GM21529 (cell line): ENCODE results near the gene AMOTL1.

Source experiments
- ATAC-seq: cut with Tn5 transposase; IDR thresholded peaks from one replicate; pipeline ENCODE4 v1.9.1; 2021; ENCODE audit not compliant: unreplicated experiment

AMOTL1 gene

DNA sequence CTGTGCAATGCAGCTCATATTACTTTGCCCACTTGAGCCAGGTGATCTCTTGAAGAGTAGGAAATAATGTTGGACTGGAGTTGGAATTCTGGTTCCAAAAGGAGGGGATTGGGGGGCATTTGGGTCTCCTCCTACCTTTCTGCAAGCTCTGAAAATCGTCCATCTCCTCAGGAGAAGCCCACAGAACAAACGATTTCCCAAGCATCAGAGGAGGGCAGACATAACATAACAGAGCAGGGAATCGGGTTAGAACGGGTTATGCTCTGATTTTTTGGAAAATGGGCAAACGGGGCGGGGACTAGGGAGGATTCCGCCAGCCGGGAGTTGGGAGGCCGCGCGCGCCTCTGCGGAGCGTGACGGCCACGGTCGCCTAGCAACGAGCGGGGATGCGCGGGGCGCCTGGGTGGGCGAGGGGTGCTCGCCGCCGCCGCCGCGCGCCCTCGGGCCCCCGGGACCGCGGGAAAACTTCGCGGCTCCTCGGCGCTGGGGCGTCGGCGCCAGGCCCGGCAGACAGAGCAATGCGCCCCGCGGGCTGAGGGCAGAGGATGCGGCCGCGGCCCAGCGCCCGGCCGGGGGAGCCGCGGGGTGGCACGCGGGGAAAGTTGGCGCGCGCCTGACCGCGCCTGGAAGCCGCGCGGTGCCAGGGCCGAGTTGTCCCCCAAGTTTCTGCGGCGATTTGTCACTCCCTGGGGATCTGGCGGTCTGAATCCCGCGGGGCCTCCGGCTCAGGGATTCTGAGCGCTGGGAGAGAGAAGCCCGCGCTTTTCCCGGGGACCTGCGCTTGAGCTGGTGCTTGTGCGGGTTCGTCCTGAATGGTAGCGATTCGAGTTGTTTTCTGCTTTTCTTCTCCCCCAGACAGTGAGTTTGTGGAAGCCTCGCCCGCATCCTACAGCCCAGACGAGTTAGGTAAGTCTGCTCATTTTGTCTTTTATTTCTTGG is 27.8 kb upstream of the AMOTL1 start:
- no peak for ATAC-seq

DNA sequence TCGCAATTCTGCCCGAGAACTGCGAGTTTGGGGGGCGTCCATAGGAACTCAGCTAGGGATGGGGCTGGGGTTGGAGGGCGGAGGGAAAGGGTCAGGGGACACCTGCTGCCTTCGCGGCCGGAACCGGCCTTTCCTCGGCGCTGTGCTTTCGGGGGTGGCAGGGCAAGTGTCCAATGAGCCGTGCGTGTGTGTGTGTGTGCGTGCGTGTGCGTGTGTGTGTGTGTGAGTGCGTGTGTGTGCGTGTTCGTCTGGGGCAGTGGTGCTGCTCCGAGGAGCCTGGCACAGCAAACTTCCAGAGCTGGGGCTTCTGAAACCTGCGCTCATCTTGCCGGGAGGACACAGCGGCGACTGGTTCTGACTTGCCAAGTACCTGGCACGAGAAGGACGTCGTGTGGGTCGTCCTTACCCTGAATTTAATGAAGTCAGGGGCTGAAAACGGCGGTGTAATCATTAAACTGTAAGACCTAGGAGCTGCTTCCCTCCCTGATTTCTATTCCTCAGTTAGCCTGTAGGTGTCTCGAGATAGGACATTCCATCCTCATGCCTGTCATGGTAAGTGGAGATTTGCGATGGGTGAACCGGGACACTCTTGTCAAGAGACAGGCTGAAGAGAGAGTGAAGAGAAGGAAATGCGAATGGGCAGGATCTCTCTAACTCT is 27.0 kb upstream of the AMOTL1 start:
- peak; percentile 62 for ATAC-seq

DNA sequence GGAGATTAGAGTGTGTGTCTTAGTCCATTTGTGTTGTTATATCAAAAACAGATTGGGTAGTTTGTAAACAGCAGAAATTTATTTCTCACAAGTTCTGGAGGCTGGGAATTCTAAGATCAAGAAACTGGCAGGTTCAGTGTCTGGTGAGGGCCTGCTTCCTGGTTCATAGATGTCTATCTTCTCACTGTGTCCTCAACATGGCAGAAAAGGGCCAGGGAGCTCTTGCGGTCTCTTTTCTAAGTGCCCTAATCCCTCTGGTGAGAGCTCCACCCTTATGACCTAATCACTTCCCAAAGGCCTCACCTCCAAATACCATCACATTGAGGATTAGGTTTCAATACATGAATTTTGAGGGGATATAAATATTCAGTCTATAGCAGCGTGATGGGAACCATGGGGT is 25.5 kb upstream of the AMOTL1 start:
- no peak for ATAC-seq

DNA sequence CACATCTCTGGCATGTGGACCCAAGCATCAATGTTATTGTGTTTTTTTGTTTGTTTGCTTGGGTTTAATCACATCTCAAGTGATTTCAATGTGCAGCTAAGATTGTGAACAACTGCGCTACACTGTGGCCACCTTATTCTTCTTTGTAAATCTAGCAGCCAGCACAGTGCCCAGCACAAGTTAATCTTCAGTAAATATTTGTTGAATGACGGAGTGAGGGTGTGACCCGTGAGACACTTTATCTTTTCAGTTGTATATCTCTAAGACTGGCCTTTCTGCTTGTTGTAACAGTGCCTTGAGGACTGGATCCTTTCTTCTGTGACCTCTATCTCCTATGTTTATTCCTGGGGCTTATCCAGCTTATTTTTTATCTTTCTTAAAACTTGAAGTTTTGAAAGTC is 21.4 kb upstream of the AMOTL1 start:
- ATAC-seq: no peak

DNA sequence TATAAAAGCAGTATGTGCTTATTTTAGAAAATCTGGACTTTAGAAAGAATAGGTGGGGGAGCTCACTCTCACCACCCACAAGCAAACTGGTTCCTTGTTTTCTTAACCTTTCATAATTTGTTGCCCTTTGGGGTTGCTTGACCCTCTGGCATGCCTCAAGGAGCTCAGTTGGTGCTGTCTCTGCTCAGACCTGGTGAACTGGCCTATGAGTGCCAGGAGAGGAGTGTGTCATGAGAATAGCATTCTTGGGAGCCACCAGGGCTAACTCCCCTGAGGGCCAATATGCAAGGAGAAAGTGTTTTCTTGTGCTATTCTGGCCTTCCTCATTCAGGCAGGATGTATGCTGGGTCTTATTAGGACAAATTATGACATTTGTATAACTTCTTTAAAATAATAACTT is 21.0 kb upstream of the AMOTL1 start:
- ATAC-seq: no peak

DNA sequence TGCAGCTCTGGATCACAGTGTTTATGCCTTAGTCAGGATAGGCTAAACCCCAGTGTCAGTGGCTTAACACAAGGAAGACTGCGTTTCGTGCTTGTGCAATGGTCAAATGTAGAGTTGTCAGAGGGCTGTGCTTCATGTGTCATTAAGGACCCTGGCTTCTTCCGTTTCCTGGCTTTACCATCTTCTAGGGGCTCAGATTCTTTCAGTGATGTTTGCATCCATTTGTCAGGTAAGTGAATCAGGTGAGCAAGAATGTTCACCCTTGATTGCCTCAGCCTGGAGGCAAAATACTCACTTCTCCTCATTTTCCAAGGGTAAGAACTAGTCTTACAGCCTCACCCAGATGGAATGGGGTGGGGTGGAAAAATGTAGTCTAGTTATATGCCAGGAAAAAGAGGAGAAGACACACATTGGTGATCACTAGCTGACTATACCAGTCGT is 20.5 kb upstream of the AMOTL1 start:
- no peak for ATAC-seq

DNA sequence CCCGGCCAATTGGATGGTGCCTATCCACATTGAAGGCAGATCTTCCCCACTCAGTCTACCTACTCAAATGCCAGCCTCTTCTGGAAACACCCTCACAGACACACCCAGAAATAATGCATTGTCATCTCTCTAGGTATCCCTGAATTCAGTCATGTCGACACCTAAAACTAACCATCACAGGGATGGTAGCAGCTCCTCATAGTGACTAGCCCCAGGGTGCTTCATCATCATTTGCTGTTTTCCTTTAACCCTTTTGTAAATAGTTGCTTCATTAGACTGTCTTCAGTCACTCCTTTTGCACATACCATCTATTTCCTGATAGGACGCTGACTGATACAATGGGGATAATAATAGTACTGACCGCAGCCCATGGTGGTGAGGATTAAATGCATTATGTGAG is 18.8 kb upstream of the AMOTL1 start:
- no peak for ATAC-seq

DNA sequence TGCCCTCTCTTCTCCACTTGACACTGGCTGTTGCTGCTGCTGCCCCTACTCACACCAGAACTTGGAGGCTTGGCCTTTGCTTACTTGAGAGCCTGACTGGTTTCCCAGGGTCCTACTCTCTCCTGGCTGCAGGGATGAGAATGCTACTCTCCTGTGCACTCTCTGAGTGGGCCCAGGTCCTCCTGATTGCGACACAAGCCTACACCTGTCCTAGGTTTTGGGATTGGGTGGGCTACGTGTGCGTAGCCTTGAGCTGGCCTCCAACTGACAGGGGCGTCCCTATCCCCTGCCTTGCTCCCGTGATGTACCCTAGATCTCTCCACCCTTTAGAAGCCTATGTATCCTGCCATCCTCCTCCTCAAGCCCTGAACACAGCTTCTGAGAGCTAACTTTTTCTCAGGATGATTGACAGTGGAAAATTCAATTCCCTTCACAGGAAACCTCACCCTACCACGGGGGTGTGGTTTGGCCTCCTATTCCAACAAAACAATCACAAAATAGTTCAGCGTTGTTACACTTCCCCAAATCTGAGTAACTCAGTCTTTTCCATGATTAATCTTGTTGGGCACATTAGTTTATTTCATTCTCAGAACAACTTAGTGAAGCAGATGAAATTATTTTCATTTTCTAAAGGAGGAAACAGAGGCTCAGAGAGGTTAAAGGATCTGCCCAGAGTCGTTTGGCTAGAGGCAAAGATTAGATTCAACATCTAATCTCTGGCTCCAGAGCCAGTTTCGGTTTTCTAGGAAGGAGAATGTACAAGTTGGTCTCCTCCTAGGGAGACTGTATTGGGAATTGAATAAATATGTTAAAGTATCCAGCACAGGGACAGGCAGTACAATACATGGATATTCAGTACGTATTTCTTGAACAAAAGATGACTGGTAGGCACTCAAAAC is 17.6 kb upstream of the AMOTL1 start:
- ATAC-seq: no peak

DNA sequence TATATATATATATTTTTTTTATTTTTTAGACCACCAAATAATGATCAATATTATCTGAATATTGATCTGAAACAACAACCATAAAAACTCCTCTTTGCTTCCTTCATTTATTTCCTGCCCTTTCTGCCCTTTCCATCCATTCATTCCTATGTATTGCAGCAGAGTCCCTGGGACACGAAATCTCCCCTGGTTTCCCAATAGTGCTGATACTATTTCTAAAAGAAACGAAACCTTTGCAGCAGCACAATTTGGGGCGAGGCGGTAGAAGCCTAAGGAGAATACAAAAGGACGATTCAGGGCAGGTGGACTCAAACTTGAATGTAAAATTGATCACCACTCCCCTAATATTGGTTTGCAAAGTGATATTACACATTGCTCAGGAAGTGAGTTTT is 16.9 kb upstream of the AMOTL1 start:
- ATAC-seq: no peak

DNA sequence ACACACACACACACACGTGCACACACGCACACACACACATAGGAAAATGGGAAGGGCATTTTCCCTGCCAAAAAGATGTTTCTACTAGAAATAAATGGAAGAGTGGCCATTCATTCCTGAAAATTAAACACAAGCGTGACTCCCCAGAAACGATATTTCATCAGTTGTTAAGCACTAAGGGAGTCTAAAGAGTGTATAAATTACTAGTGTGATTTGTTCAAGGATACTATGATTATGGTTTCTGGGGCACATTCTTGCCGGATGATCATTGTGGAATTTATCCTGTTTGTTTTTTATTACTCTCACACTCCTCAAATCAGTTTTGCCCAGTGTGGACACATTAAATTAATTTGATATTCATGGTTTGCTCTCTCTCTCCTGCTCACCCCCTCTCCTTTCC is 16.4 kb upstream of the AMOTL1 start:
- no peak for ATAC-seq

DNA sequence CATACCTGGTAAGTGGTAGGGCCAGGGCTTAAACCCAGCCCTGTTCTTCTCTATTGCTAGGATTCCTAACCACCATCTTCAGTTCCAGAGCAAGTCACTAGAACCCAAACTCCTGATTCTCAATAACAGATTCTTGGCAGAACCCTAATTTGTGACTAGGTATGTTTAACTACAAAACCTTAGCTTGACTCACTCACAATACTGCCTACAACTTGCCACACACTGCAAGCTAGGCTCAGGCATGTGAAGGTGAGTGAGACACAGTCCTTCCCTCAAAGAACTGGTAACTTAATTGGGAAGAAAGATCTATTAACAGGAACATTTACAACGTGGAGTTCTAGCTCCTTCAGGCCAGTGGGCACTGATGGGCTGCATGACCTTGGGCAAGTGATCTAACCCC is 14.5 kb upstream of the AMOTL1 start:
- ATAC-seq: no peak

DNA sequence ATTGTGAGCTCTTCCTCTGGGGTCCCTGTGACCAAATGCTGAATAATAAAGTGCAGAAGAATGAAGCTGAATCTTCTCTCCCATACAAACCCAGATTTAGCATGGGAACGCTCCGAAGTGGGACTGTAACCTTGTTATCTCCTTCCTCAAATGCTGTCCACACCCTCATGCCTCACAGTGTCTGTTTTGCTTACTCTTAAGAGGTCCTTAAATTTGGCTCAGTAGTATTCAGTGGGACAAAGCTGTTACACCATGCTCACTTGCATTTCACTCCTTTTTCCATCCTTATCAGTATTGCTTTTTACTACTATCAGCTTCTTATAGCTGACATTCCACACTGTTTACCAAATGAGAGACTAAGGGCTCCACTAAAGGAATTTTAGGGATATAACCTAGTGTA is 13.8 kb upstream of the AMOTL1 start:
- no peak for ATAC-seq

DNA sequence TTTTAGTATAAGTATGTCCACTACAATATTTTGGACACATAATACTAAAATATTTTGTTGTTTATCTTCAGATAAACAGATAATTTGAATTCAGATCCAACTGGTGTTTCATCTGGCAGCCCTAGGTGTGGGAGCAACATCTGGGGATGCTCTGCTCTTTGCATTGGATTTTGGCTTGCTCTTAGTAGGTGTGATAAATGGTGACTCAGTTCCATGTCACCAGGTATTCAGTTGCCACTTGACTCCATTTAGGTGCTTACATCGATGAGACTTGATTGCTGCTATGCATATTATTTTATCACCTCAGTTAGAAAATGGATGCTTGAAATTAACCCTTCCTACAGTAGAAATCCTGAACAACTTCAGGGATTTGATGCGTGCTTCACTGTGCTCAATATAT is 13.3 kb upstream of the AMOTL1 start:
- no peak for ATAC-seq

DNA sequence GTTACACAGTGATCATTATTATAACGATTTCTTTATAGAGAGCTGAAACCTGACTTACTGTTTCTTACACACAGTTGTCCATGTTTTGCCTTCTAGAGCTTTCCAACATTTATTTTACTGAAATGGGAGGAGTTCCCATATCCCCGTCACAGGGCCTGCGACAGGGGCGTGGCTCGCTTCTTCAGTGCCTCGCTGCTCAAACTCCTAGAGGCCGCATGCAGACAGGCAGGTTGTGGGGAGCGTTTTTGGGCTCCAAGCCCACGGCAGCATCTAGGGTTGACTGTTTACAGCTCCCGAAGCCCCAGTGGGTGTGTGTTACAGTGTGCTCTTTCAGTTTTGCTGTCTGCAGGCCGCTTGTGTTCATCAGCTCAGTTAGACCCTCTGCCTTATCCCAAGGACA is 12.7 kb upstream of the AMOTL1 start:
- no peak for ATAC-seq

DNA sequence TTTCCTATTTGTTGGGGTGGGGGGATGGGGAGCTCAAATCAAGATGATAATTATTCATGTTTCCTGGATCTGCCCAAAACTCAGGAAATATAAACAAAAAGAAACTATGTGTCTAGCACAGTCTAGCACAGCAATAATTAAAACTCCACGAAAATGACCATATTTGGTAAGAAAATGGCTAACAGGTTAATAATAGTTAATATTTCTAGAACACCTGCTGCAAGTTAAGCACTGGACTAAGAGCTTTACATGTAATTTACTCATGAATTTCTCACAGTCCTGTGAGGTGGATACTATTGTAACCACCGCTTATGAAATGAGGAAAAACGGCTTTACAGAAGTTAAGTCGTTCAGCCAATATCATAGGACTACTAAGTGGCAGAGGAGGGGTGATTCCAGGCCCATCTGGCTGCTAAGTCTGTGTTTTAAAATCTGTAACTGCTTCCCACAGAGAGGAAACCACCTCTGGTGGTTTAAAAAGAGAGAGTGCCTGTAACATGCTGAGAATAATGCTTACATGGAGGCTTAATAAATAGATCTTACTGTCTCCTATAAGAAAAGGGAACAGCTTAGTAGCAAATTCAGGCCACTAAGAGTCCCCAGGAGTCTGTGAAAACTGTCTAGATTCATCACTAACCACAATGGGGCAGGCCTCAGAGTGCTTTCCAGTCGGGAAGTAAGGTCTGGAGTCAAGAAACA is 11.0 kb upstream of the AMOTL1 start:
- no peak for ATAC-seq

DNA sequence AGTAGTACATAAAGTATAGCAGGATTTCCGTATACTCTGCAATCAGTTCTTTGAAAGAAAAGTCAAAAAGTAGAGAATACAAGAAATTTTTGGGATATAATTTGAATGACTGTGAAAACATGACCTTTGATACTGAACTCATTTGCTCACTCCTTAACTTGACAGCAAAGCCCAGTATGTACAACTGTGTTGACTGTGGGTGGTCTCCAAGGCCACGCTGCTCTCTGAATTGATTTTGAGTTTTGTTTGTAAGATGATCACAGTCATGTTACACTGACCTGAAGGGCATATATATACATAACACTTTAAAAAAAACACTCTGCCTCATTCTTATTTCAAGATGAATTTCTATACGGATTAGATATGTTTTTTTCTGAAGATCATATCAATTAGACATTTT is 9.5 kb upstream of the AMOTL1 start:
- ATAC-seq: no peak

DNA sequence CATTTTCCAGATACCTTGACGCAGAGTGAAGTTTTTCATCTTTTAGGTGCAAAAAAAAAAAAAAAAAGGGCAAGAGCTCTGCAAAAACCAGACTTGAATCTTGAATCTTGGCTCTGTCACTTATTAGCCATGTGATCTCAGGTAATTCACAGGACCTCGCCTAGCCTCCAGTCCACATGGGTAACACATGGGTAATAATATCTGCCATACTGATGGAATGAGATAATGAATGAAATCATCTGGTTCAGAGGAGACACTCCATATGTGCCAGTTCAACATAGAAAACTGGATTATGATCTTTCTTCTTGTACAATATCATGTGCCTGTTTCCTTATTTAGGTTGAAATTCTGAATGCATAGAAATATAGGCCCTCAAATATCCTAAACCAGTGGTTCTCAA is 8.6 kb upstream of the AMOTL1 start:
- no peak for ATAC-seq

DNA sequence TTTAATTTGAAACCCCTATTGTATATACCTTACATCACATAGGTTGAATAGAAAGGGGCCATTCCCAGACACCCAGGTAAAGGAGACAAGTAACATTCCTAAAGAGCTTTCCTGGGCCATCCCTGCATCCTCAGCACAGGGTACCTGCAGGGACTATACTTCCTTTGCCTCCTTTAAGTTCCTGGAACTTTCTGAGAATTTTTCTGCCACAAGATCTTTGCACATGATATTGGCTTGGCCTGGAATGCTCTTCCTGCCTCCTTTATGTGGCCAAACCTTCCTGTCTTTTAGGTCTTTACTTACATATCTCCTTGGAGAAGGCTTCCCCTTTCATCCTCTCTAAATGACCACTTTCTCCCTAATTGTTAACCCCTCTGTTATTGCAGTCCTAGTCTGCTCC is 7.9 kb upstream of the AMOTL1 start:
- no peak for ATAC-seq

DNA sequence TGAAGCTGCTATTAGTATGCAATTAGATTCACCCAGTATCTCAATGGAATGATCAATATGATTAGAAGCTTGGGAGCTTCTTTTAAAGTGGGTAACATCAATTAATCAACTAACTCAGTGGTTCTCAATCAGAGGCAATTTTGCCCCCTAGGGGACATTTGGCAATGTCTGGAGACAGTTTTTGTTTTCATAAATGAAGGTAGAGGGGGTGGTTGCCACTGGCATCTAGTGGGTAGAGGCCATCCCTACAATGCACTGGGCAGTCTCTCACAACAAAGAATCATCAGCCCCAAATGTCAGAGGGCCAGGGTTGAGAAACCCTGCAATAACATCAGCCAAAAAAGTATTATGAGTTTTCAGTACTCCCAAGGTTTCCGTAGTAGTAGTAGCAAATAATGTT is 5.9 kb upstream of the AMOTL1 start:
- ATAC-seq: no peak

DNA sequence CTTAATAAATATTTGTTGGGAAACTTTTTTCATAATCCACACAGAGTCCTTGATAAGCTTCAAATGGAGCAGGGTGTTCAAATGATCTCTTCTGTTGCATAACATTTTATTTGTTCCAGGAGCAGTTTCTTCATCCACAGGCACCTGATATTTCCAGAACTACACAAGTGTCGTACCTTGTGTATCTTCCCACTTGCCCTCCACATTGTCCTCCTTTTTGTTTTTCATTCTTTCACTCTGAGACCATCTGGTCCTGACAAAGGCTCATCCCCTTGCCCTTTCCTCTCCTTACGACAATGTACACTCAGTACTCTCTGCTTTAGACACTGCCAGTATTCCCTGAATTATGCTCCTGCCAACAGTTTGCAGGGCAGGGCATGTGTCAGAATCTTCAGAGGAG is 5.2 kb upstream of the AMOTL1 start:
- no peak for ATAC-seq

DNA sequence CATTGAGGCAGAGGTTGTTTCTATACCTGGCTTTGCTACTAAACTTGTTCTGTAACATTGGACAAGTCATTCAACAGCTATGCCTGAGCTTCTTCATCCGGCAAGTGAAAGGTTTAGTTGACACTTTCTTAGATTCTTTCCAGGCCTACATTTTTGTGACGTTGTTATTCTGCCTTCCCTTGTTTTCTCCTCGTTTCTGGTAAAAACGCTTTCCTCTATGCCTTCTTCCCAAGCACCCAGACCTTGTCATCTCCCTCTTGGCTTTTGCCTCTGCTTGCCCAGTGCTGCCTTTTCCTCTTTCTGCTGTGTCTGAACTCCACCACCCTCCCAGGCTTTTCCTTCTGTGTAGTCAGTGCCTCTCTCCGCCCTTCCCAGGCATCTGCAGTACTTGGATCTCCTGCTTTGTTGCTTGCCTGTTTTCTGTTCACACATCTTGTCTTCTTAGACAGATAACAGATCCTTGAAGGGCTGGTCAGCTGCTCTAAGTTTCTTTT is 1.4 kb upstream of the AMOTL1 start:
- no peak for ATAC-seq
